GM12878 (cell line): Measurements from ENCODE around the gene SSPN. TPM values are rescaled to one million over a fixed set of nuclear protein-coding genes. Genes with fewer than 3 reads are reported as not detected.

Experiments used
- ATAC-seq: fragments of 200-7000 bp; cut with Tn5 transposase; 3 replicates; pipeline ENCODE4 v1.9.1; 2020; ENCODE audit warnings: mild to moderate bottlenecking, moderate library complexity
- BruUV-seq: library from RNA; stranded (reverse); fragments of 400-500 nt; replicated peaks from 2 replicates; lab custom pipeline; 2021; lab: Mats Ljungman, UMichigan
- CTCF ChIA-PET: fragments of 300-600 bp; sonication (Branson Sonifier 250); formaldehyde crosslinking; extraction: SDS; loops from one replicate; lab custom pipeline; 2021; ENCODE audit warnings: inconsistent platforms; lab: Yijun Ruan, JAX
- POLR2A ChIA-PET: fragments of 350-600 bp; formaldehyde crosslinking; extraction: SDS; loops from one replicate; lab custom pipeline; 2021; ENCODE audit warnings: inconsistent platforms; lab: Charles Lee
- RAD21 ChIA-PET: fragments of 300-600 bp; sonication (Branson Sonifier 250); formaldehyde crosslinking; loops from one replicate; lab custom pipeline; 2023; ENCODE audit warnings: antibody characterized with exemption; ENCODE audit not compliant: unreplicated experiment; lab: Charles Lee
- SMC1A ChIA-PET: fragments of 300-600 bp; sonication (Branson Sonifier 250); formaldehyde crosslinking; loops from one replicate; lab custom pipeline; 2023; ENCODE audit not compliant: unreplicated experiment, uncharacterized antibody; lab: Charles Lee
- DNase-seq: peaks from one replicate; pipeline ENCODE4 v3.0.0-alpha.2; 2011; ENCODE audit warnings: low read depth, low spot score
- FAIRE-seq: peaks from 3 replicates; lab custom pipeline; 2011; peaks lifted over from hg19 to GRCh38; lab: Jason Lieb, UNC
- H2AFZ ChIP-seq: 2 replicates; pipeline ENCODE4 v1.6.0; 2011; ENCODE audit warnings: low read depth, low read length, control low read depth; ENCODE audit not compliant: control insufficient read depth
- H3K27ac ChIP-seq: 2 replicates; pipeline ENCODE4 v1.5.1; 2011; ENCODE audit warnings: control low read depth; ENCODE audit not compliant: control insufficient read depth, insufficient read depth
- H3K27me3 ChIP-seq, 2 experiments: replicated peaks in 1 of 2; 2 replicates each; pipeline versions ENCODE4 v1.6.0 to v1.6.1; 2011; ENCODE audit warnings: low read length in 1 of 2; ENCODE audit not compliant: control insufficient read depth in 2 of 2, insufficient read depth in 2 of 2
- H3K36me3 ChIP-seq, 2 experiments: 2 replicates each; pipeline ENCODE4 v1.5.1; 2011; ENCODE audit warnings: low read length in 1 of 2; ENCODE audit not compliant: control insufficient read depth in 2 of 2, insufficient read depth in 2 of 2
- H3K4me1 ChIP-seq: 2 replicates; pipeline ENCODE4 v1.6.1; 2011; ENCODE audit warnings: mild to moderate bottlenecking, low read length, moderate library complexity, mixed read lengths; ENCODE audit not compliant: control insufficient read depth, insufficient read depth
- H3K4me2 ChIP-seq: 2 replicates; pipeline ENCODE4 v1.6.0; 2011; ENCODE audit warnings: control low read depth; ENCODE audit not compliant: control insufficient read depth, insufficient read depth
- H3K4me3 ChIP-seq: fragments of 200-600 bp; sonication (generic); 2 replicates; pipeline ENCODE4 v1.5.1; 2016
- H3K79me2 ChIP-seq: 2 replicates; pipeline ENCODE4 v1.6.0; 2011; ENCODE audit warnings: low read length; ENCODE audit not compliant: control insufficient read depth, insufficient read depth
- H3K9ac ChIP-seq: 2 replicates; pipeline ENCODE4 v1.8.0; 2011; ENCODE audit warnings: low read length, control low read depth, mixed read lengths; ENCODE audit not compliant: control insufficient read depth, insufficient read depth
- H3K9me3 ChIP-seq: replicated peaks from 3 replicates; pipeline ENCODE4 v1.5.1; 2011; ENCODE audit warnings: mild to moderate bottlenecking, low read length; ENCODE audit not compliant: control insufficient read depth, insufficient read depth
- H4K20me1 ChIP-seq: 2 replicates; pipeline ENCODE4 v1.6.0; 2011; ENCODE audit not compliant: control insufficient read depth, insufficient read depth
- EZH2 ChIP-seq: IDR thresholded peaks from 2 replicates; pipeline ENCODE4 v1.6.1; 2012; ENCODE audit warnings: low read depth, mild to moderate bottlenecking, control low read depth, inconsistent platforms, low read length, borderline replicate concordance; ENCODE audit not compliant: control insufficient read depth
- HDAC6 ChIP-seq: fragments of 200-600 bp; sonication (generic); IDR thresholded peaks from one replicate; pipeline ENCODE4 v1.8.0; 2017; ENCODE audit warnings: antibody characterized with exemption; ENCODE audit not compliant: unreplicated experiment
- IKZF1 ChIP-seq: fragments of 450-650 bp; conservative IDR thresholded peaks from 2 replicates; pipeline ENCODE4 v1.6.1; 2017; ENCODE audit warnings: antibody characterized with exemption, mild to moderate bottlenecking
- IKZF2 ChIP-seq, 2 experiments: fragments of 450-650 bp; IDR thresholded peaks; 2 replicates each; pipeline ENCODE4 v1.6.1; 2017; ENCODE audit warnings: mild to moderate bottlenecking in 2 of 2, moderate library complexity in 2 of 2
- LARP7 ChIP-seq: fragments of 450-650 bp; IDR thresholded peaks from 2 replicates; pipeline ENCODE4 v1.6.1; 2017; ENCODE audit warnings: mild to moderate bottlenecking
- MAX ChIP-seq: IDR thresholded peaks from 2 replicates; pipeline ENCODE4 v1.6.1; 2012; ENCODE audit warnings: low read depth, low read length, improper control_type of control experiment
- MEF2B ChIP-seq: fragments of 450-650 bp; IDR thresholded peaks from 2 replicates; pipeline ENCODE4 v1.6.1; 2018; ENCODE audit warnings: mild to moderate bottlenecking, moderate library complexity; ENCODE audit not compliant: partially characterized antibody, poor library complexity, severe bottlenecking
- PKNOX1 ChIP-seq: fragments of 450-650 bp; IDR thresholded peaks from 2 replicates; pipeline ENCODE4 v1.6.1; 2016; ENCODE audit warnings: mild to moderate bottlenecking
- SMARCA5 ChIP-seq: fragments of 450-650 bp; IDR thresholded peaks from 2 replicates; pipeline ENCODE4 v1.6.1; 2017; ENCODE audit warnings: mild to moderate bottlenecking
- ZNF384 ChIP-seq: IDR thresholded peaks from 2 replicates; pipeline ENCODE4 v1.6.1; 2012; ENCODE audit warnings: low read depth, mild to moderate bottlenecking, low read length, improper control_type of control experiment, borderline replicate concordance
- ZZZ3 ChIP-seq: IDR thresholded peaks from 2 replicates; pipeline ENCODE4 v1.6.1; 2011; ENCODE audit warnings: low read depth; ENCODE audit not compliant: control insufficient read depth, insufficient read length
- WGBS: methylation state at CpG from one replicate; pipeline ENCODE4 v1.1.6; 2016; ENCODE audit warnings: low lambda C conversion rate; ENCODE audit not compliant: insufficient replicate concordance, insufficient coverage; ENCODE audit errors: missing lambda C conversion rate; 5-methylcytosine and 5-hydroxymethylcytosine counted together
- in situ Hi-C: fragments of 300-500 bp; cut with MboI; formaldehyde crosslinking; loops from 9 replicates; pipeline ENCODE4 v1.14.3; 2018; ENCODE audit warnings: mixed read lengths
- intact Hi-C: fragments of 100-400 bp; cut with micrococcal nuclease; formaldehyde crosslinking; loops from one replicate; pipeline ENCODE4 v1.14.2; 2022; ENCODE audit not compliant: unreplicated experiment
- polyA plus RNA-seq, 11 experiments: library from polyadenylated mRNA; depleted of rRNA in 4 of 11; unstranded in 6 of 11; stranded (reverse) in 5 of 11; fragments of >200 nt; fragmentation: Nextera tagmentation in 4 of 11; fragmentation: Illumina TruSeq in 1 of 11; extraction: Ambion mirVana in 4 of 11; extraction: Trizol in 1 of 11; gene quantifications; 1 replicate in 1 of 11; 2 replicates in 10 of 11; pipeline versions ENCODE4 v1.2.1 to v1.2.3, GENCODE V29; 2011 to 2016; ENCODE audit warnings: inconsistent platforms in 2 of 11, missing spikeins in 2 of 11, low read depth in 1 of 11
- total RNA-seq, 4 experiments: library from RNA; depleted of rRNA in 3 of 4; stranded (reverse); fragments of >200 nt in 3 of 4; fragmentation: Illumina TruSeq in 1 of 4; extraction: Trizol in 1 of 4; gene quantifications; 2 replicates each; pipeline versions ENCODE4 v1.2.1 to v1.2.3, GENCODE V29; 2013 to 2021

The SSPN gene
- total and polyA plus RNA-seq, 10 of the 15 experiments (the other 5 are each of a cell fraction or from before 2014, with no cell fraction given) = 0.04 to 0.41 (median 0.28) TPM; not detected in 5

GRCh38 chr12:26193539-26193938, 1.8 kb upstream of the SSPN start (continued):
- TF ChIP-seq ZNF384 (no peak), MEF2B (no peak), SMARCA5 (no peak), PKNOX1 (no peak), LARP7 (no peak), IKZF2 (IDR thresholded peaks at IDR 0.05) (no peak), ZZZ3 (no peak)
- TF ChIP-seq, all 136 proteins: peak for 0

- H2AFZ ChIP-seq = peak overlapping the region; percentile 59
- peaks cover 4 to 6% of the 10 kb centered on the region in 2 experiments; a peak in 3 of 4 replicates for H3K27me3 ChIP-seq
- H3K9me3 ChIP-seq = no peaks in the 10 kb centered on the region
- SMC1A ChIA-PET = interaction anchor here (0.7 to 2.5 kb wide), 10 partner anchors 18 to 211 kb away, joined by 3 to 12 read pairs (median 4); no protein-coding TSS in a partner anchor
- intact Hi-C loops (no loop called here), in situ Hi-C loops (no loop called here)
- no peak overlapping the region for H3K9ac ChIP-seq
- CTCF ChIA-PET = interaction anchor here (0.9 to 1.8 kb wide), 4 partner anchors 17 to 77 kb away, joined by 3 to 4 read pairs (median 3); no protein-coding TSS in a partner anchor
- peak overlapping the region; percentile 90 for H3K4me2 ChIP-seq
- DNase-seq (no peak), ATAC-seq (peak; percentile 80), FAIRE-seq (no peak)
- no peaks in the 10 kb centered on the region for H3K79me2 ChIP-seq
- 2% methylated on average over 31 of the region's 45 CpGs for WGBS
- RAD21 ChIA-PET = interaction anchor here (0.7 to 2.4 kb wide), 5 partner anchors 73 to 122 kb away, joined by 3 to 6 read pairs (median 5); no protein-coding TSS in a partner anchor
- H4K20me1 ChIP-seq = no peaks in the 10 kb centered on the region
- POLR2A ChIA-PET = interaction anchor here (0.9 kb wide), 1 partner anchor 18 kb away, joined by 3 read pairs; no protein-coding TSS in a partner anchor
- no peak overlapping the region for H3K27ac ChIP-seq
- H3K4me1 ChIP-seq = no peaks in the 10 kb centered on the region
- no peaks in the 10 kb centered on the region for H3K36me3 ChIP-seq
- no TSS peak for BruUV-seq
- peak overlapping the region; percentile 52; the same call in 1 of the 2 replicates for H3K4me3 ChIP-seq
- TF ChIP-seq HDAC6 = peak; percentile 6
- 0 out of 2 replicates have a peak, but pooled peaks have one; percentile 27 for TF ChIP-seq EZH2
- 0 out of 2 replicates have a peak, but pooled peaks have one; percentile 6 for TF ChIP-seq IKZF1
- no peak for TF ChIP-seq MAX
Observed at GRCh38 chr12:26195641-26196420, 458 bp downstream of the SSPN start.
